Tibial artery (tissue), 4 donors: ENCODE results near the gene SHROOM3.

Experiments
- DNase-seq, 2 donors: peaks; one replicate each; pipeline ENCODE4 v3.0.0-alpha.2; 2019
- H3K27ac ChIP-seq, 2 donors: fragments of 200-600 bp; sonication (generic) in 1 of 2; 1 replicate in 1 of 2; 2 replicates in 1 of 2; pipeline ENCODE4 v1.5.1; 2018 to 2019; ENCODE audit warnings: mild to moderate bottlenecking in 1 of 2
- H3K27me3 ChIP-seq, 2 donors: fragments of 200-600 bp; sonication (generic) in 1 of 2; one replicate each; pipeline versions ENCODE4 v1.5.1 to v1.6.0; 2016 to 2019
- H3K36me3 ChIP-seq, 3 donors: fragments of 200-600 bp; sonication (generic) in 2 of 3; one replicate each; pipeline ENCODE4 v1.5.1; 2016 to 2019; ENCODE audit warnings: mild to moderate bottlenecking in 2 of 3
- H3K4me1 ChIP-seq, 4 donors: fragments of 200-600 bp; sonication (generic) in 2 of 4; 1 replicate in 3 of 4; 2 replicates in 1 of 4; pipeline ENCODE4 v1.5.1; 2016 to 2019
- H3K4me3 ChIP-seq, 2 donors: fragments of 200-600 bp; sonication (generic) in 1 of 2; 1 replicate in 1 of 2; 2 replicates in 1 of 2; pipeline ENCODE4 v1.5.1; 2018 to 2019; ENCODE audit warnings: mild to moderate bottlenecking in 2 of 2
- H3K9me3 ChIP-seq, 3 donors: fragments of 200-600 bp; sonication (generic) in 1 of 3; one replicate each; pipeline ENCODE4 v1.5.1; 2016 to 2019
- intact Hi-C: fragments of 100-400 bp; cut with DNase I; formaldehyde crosslinking; loops from one replicate; pipeline ENCODE4 v1.15.0; 2023; ENCODE audit warnings: low total_unique reads
- TF ChIP-seq, protein P1 (sequence below), 2 experiments: fragments of 200-600 bp in 1 of 2; fragments of 450-650 bp in 1 of 2; IDR thresholded peaks; one replicate each; pipeline ENCODE4 v1.5.1; 2017 to 2019; ENCODE audit warnings: antibody characterized with exemption in 2 of 2, mild to moderate bottlenecking in 1 of 2, moderate library complexity in 1 of 2

Gene SHROOM3

GRCh38 chr4:76780781-76781697 is 346.0 kb downstream of the SHROOM3 start:
- Histone ChIP-seq H3K9me3 (no peaks in the 10 kb centered on the region), H3K27ac (no peak overlapping the region), H3K4me1 (peaks cover 0 to 10% (median 0%) of the 10 kb centered on the region in 4 donors), H3K4me3 (no peak overlapping the region), H3K27me3 (no peaks in the 10 kb centered on the region), H3K36me3 (peaks cover 42 to 56% (median 48%) of the 10 kb centered on the region in 3 donors)
- TF ChIP-seq, protein P1, sequence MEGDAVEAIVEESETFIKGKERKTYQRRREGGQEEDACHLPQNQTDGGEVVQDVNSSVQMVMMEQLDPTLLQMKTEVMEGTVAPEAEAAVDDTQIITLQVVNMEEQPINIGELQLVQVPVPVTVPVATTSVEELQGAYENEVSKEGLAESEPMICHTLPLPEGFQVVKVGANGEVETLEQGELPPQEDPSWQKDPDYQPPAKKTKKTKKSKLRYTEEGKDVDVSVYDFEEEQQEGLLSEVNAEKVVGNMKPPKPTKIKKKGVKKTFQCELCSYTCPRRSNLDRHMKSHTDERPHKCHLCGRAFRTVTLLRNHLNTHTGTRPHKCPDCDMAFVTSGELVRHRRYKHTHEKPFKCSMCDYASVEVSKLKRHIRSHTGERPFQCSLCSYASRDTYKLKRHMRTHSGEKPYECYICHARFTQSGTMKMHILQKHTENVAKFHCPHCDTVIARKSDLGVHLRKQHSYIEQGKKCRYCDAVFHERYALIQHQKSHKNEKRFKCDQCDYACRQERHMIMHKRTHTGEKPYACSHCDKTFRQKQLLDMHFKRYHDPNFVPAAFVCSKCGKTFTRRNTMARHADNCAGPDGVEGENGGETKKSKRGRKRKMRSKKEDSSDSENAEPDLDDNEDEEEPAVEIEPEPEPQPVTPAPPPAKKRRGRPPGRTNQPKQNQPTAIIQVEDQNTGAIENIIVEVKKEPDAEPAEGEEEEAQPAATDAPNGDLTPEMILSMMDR (IDR thresholded peaks at IDR 0.05): no peak
- DNase-seq: no peak
- intact Hi-C loops: no loop called here

GRCh38 chr4:76781698-76782595 is 346.9 kb downstream of the SHROOM3 start:
- H3K9me3 ChIP-seq: no peaks in the 10 kb centered on the region
- TF ChIP-seq, protein P1 (IDR thresholded peaks at IDR 0.05): no peak
- H3K27ac ChIP-seq: no peak overlapping the region
- peaks cover 36 to 58% (median 42%) of the 10 kb centered on the region in 3 donors for H3K36me3 ChIP-seq
- peaks cover 0 to 10% (median 0%) of the 10 kb centered on the region in 4 donors for H3K4me1 ChIP-seq
- intact Hi-C loops: no loop called here
- H3K4me3 ChIP-seq: no peak overlapping the region
- H3K27me3 ChIP-seq: no peaks in the 10 kb centered on the region
- no peak for DNase-seq

DNA sequence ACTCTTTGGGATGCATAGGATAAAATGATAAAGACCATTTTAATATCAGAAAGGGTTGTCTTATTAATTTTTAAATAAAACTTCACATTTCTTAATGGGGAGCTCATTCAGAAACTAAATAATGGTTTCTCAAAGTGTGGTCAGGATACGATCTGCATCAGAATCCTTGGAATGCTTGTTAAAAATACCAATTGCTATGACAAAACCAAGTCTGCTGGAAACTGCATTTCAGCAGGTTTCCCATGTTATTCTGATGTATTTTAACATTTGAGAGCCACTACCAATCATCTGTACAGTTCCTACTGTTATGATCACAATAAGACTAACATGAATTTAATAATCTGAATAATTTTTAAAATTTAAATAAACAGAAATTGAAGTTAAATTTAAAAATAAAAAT is 347.8 kb downstream of the SHROOM3 start:
- intact Hi-C loops: no loop called here
- H3K9me3 ChIP-seq: no peaks in the 10 kb centered on the region
- H3K4me3 ChIP-seq: no peak overlapping the region
- H3K27me3 ChIP-seq: no peaks in the 10 kb centered on the region
- DNase-seq: no peak
- TF ChIP-seq, protein P1 (IDR thresholded peaks at IDR 0.05): no peak
- H3K36me3 ChIP-seq: peaks cover 33 to 52% (median 42%) of the 10 kb centered on the region in 3 donors
- H3K27ac ChIP-seq: no peak overlapping the region
- H3K4me1 ChIP-seq: peaks cover 0 to 10% (median 0%) of the 10 kb centered on the region in 4 donors

DNA sequence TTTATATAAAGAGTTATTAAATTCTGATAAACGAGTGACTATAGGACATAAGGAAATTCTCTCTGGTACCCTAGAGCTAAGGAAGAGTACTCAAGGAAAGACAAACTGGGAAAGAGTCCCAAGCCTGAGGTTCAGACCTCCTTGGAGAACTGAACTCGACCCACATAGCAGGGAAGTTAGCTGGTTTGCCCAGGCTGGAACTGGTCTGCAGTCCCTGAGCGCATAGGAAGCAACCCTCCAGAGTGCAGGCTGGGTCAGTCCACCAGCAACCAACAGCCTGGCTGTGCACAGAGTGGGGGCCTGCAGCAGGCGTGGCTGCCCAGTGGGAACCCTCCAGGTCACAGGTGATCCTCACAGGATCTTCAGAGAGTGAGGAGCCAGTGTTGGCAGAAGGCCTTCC is 348.8 kb downstream of the SHROOM3 start:
- Histone ChIP-seq H3K4me1 (peaks cover 0 to 10% (median 0%) of the 10 kb centered on the region in 4 donors), H3K4me3 (no peak overlapping the region), H3K36me3 (peaks cover 24 to 42% (median 32%) of the 10 kb centered on the region in 3 donors), H3K27ac (no peak overlapping the region), H3K27me3 (no peaks in the 10 kb centered on the region), H3K9me3 (no peaks in the 10 kb centered on the region)
- TF ChIP-seq, protein P1 (IDR thresholded peaks at IDR 0.05): no peak
- intact Hi-C loops: no loop called here
- no peak for DNase-seq

DNA sequence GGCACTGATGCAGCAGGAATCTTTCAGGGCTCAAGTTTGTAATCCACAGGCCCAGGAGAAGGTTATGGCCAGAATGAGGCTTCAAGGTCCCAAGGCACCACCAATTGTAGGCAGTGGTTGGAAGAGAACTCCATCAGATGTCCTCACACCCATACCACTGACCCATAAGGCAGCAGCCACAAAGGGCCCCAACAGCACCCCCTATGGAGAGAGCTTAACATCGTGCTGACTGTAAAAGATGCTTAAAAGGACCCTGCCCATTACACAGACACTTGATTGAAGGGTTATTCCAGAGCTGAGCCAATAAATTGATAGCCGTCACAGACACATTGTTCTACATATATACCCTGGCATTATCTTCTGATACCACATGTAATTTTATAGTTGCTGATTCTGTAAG is 349.2 kb downstream of the SHROOM3 start:
- H3K9me3 ChIP-seq: no peaks in the 10 kb centered on the region
- no peak for DNase-seq
- H3K27ac ChIP-seq: no peak overlapping the region
- H3K4me1 ChIP-seq: peaks cover 0 to 10% (median 0%) of the 10 kb centered on the region in 4 donors
- intact Hi-C loops: no loop called here
- H3K27me3 ChIP-seq: no peaks in the 10 kb centered on the region
- peaks cover 20 to 38% (median 28%) of the 10 kb centered on the region in 3 donors for H3K36me3 ChIP-seq
- TF ChIP-seq, protein P1 (IDR thresholded peaks at IDR 0.05): no peak
- H3K4me3 ChIP-seq: no peak overlapping the region
